HCT116 (cell line): ENCODE results near the gene ZNF503. TPM values are rescaled to one million over a fixed set of nuclear protein-coding genes. Genes with fewer than 3 reads are reported as not detected.

Experiments used
- ATAC-seq: fragments of 200-7000 bp; cut with Tn5 transposase; 2 replicates; pipeline ENCODE4 v1.9.1; 2020; ENCODE audit warnings: mild to moderate bottlenecking, moderate library complexity
- BruUV-seq: library from RNA; stranded (reverse); fragments of 400-500 nt; replicated peaks from 2 replicates; lab custom pipeline; 2021; lab: Mats Ljungman, UMichigan
- CTCF ChIA-PET: fragments of 300-600 bp; sonication (Branson Sonifier 250); formaldehyde crosslinking; loops from one replicate; lab custom pipeline; 2021; ENCODE audit warnings: antibody characterized with exemption; lab: Charles Lee
- POLR2A ChIA-PET: fragments of 300-600, 350-600 bp; sonication (Branson Sonifier 250); formaldehyde crosslinking; loops from one replicate; lab custom pipeline; 2021; ENCODE audit warnings: antibody characterized with exemption; lab: Charles Lee
- RAD21 ChIA-PET, 2 experiments: fragments of 300-600 bp; sonication (Branson Sonifier 250); formaldehyde crosslinking; loops; one replicate each; lab custom pipeline; 2023; ENCODE audit warnings: low total read pairs in 2 of 2; ENCODE audit not compliant: uncharacterized antibody in 2 of 2, unreplicated experiment in 2 of 2, low non-redundant PET in 1 of 2; lab: Charles Lee
- DNase-seq: peaks from one replicate; pipeline ENCODE4 v3.0.0-alpha.2; 2010; ENCODE audit warnings: low read depth, low spot score
- H2AFZ ChIP-seq: fragments of 200-600 bp; shearing (Covaris generic), sonication (generic); 2 replicates; pipeline ENCODE4 v1.6.1; 2017; ENCODE audit warnings: low read depth, mixed run types, mixed read lengths, antibody characterized with exemption, low read length; ENCODE audit not compliant: poor library complexity, severe bottlenecking
- H3K27ac ChIP-seq: 2 replicates; pipeline ENCODE4 v1.5.1; 2012; ENCODE audit warnings: low read depth, low read length
- H3K27me3 ChIP-seq: fragments of 200-600 bp; sonication (generic); 2 replicates; pipeline ENCODE4 v1.6.1; 2016; ENCODE audit warnings: mixed run types, low read length, mixed read lengths; ENCODE audit not compliant: insufficient read depth
- H3K36me3 ChIP-seq, 2 experiments: fragments of 200-500 bp in 1 of 2; fragments of 200-600 bp in 1 of 2; sonication (Bioruptor generic) in 1 of 2; sonication (generic) in 1 of 2; 2 replicates each; pipeline versions ENCODE4 v1.5.1 to v1.6.1; 2014 to 2016; ENCODE audit warnings: low read length in 2 of 2, inconsistent platforms in 1 of 2, mixed read lengths in 1 of 2, mixed run types in 1 of 2; ENCODE audit not compliant: insufficient read depth in 2 of 2, control insufficient read depth in 1 of 2
- H3K4me1 ChIP-seq, 2 experiments: fragments of 200-600 bp in 1 of 2; sonication (generic) in 1 of 2; 2 replicates each; pipeline versions ENCODE4 v1.5.1 to v1.6.1; 2012 to 2017; ENCODE audit warnings: low read length in 2 of 2, inconsistent platforms in 1 of 2, mild to moderate bottlenecking in 1 of 2, mixed read lengths in 1 of 2, mixed run types in 1 of 2, moderate library complexity in 1 of 2; ENCODE audit not compliant: insufficient read depth in 2 of 2, control insufficient read depth in 1 of 2
- H3K4me2 ChIP-seq: fragments of 200-600 bp; sonication (generic); 2 replicates; pipeline ENCODE4 v1.6.1; 2017; ENCODE audit warnings: mixed run types, low read length, mixed read lengths
- H3K4me3 ChIP-seq, 2 experiments: fragments of 200-600 bp in 1 of 2; sonication (generic) in 1 of 2; replicated peaks in 1 of 2; 2 replicates each; pipeline ENCODE4 v1.5.1; 2011 to 2016; ENCODE audit warnings: low read length in 2 of 2, control low read depth in 1 of 2, low read depth in 1 of 2, mild to moderate bottlenecking in 1 of 2, mixed read lengths in 1 of 2, mixed run types in 1 of 2
- H3K79me2 ChIP-seq: fragments of 200-600 bp; sonication (generic); 2 replicates; pipeline ENCODE4 v1.6.1; 2017; ENCODE audit warnings: mild to moderate bottlenecking, mixed run types, low read length, moderate library complexity, mixed read lengths; ENCODE audit not compliant: insufficient read depth
- H3K9ac ChIP-seq: fragments of 200-600 bp; sonication (generic); 2 replicates; pipeline ENCODE4 v1.6.1; 2016; ENCODE audit warnings: low read length, mixed read lengths
- H3K9me2 ChIP-seq: fragments of 200-600 bp; sonication (generic), shearing (Covaris generic); 2 replicates; pipeline ENCODE4 v1.6.1; 2017; ENCODE audit warnings: mixed run types, mild to moderate bottlenecking, moderate library complexity; ENCODE audit not compliant: insufficient read depth
- H3K9me3 ChIP-seq, 2 experiments: fragments of 200-500 bp in 1 of 2; fragments of 200-600 bp in 1 of 2; sonication (Bioruptor generic) in 1 of 2; sonication (generic) in 1 of 2; 2 replicates each; pipeline ENCODE4 v1.6.1; 2014 to 2017; ENCODE audit warnings: low read length in 2 of 2, mixed read lengths in 2 of 2, inconsistent platforms in 1 of 2, low read depth in 1 of 2, mild to moderate bottlenecking in 1 of 2, mixed run types in 1 of 2, moderate library complexity in 1 of 2; ENCODE audit not compliant: control insufficient read depth in 1 of 2, insufficient read depth in 1 of 2
- H4K20me1 ChIP-seq: fragments of 200-600 bp; sonication (generic), shearing (Covaris generic); 2 replicates; pipeline ENCODE4 v1.6.1; 2017; ENCODE audit warnings: mixed run types, mild to moderate bottlenecking, moderate library complexity; ENCODE audit not compliant: insufficient read depth
- CBX3 ChIP-seq: IDR thresholded peaks from 2 replicates; pipeline ENCODE4 v1.6.1; 2012; ENCODE audit warnings: low read depth
- ELF1 ChIP-seq: IDR thresholded peaks from 2 replicates; pipeline ENCODE4 v1.6.1; 2012; ENCODE audit warnings: low read depth, borderline replicate concordance
- EZH2 ChIP-seq: fragments of 200-600 bp; sonication (generic); IDR thresholded peaks from 2 replicates; pipeline ENCODE4 v1.6.1; 2017; ENCODE audit warnings: antibody characterized with exemption, mixed run types
- EZH2phosphoT487 ChIP-seq: fragments of 200-600 bp; IDR thresholded peaks from 2 replicates; pipeline ENCODE4 v1.6.1; 2018; ENCODE audit warnings: antibody characterized with exemption, borderline replicate concordance
- JUND ChIP-seq: IDR thresholded peaks from 2 replicates; pipeline ENCODE4 v1.6.1; 2012
- POLR2A ChIP-seq: IDR thresholded peaks from 2 replicates; pipeline ENCODE4 v1.7.0; 2011; ENCODE audit warnings: borderline replicate concordance; ENCODE audit not compliant: insufficient read depth, insufficient read length; ENCODE audit errors: extremely low read depth
- REST ChIP-seq: IDR thresholded peaks from 2 replicates; pipeline ENCODE4 v1.6.1; 2012; ENCODE audit warnings: low read depth
- SRF ChIP-seq: IDR thresholded peaks from 2 replicates; pipeline ENCODE4 v1.6.1; 2012; ENCODE audit warnings: low read depth
- YY1 ChIP-seq: IDR thresholded peaks from 2 replicates; pipeline ENCODE4 v1.6.1; 2011; ENCODE audit warnings: low read length, low read depth, moderate library complexity, mild to moderate bottlenecking; ENCODE audit not compliant: insufficient replicate concordance; ENCODE audit errors: extremely low read depth
- ZFX ChIP-seq: fragments of 450-650 bp; IDR thresholded peaks from 2 replicates; pipeline ENCODE4 v1.6.1; 2017
- intact Hi-C: fragments of 100-400 bp; cut with micrococcal nuclease; formaldehyde crosslinking; loops from 2 replicates; pipeline ENCODE4 v1.10.0; 2022
- total RNA-seq: library from RNA; stranded (reverse); gene quantifications from one replicate; pipeline ENCODE4 v1.2.1, GENCODE V29; 2021; ENCODE audit not compliant: unreplicated experiment
- TF ChIP-seq, protein P1 (sequence below): IDR thresholded peaks from 2 replicates; pipeline ENCODE4 v1.6.1; 2011; ENCODE audit warnings: mild to moderate bottlenecking, low read length, moderate library complexity; ENCODE audit not compliant: insufficient replicate concordance; ENCODE audit errors: extremely low read depth
- TF ChIP-seq, protein P2 (sequence below): IDR thresholded peaks from 2 replicates; pipeline ENCODE4 v1.6.1; 2012

Gene ZNF503
- total RNA-seq, 1 experiment from 2014 or later, result 30.4 TPM

- H3K36me3 ChIP-seq, result no peaks in the 10 kb centered on the region
- BruUV-seq, result no TSS peak
- no peaks in the 10 kb centered on the region for H3K4me1 ChIP-seq
- no peaks in the 10 kb centered on the region for H4K20me1 ChIP-seq
- no peak for ATAC-seq
- no peak overlapping the region for H3K9ac ChIP-seq
- ChIA-PET RAD21 (no interaction called here), POLR2A (no interaction called here), CTCF (no interaction called here)
- no peaks in the 10 kb centered on the region for H3K27me3 ChIP-seq
- peaks cover 0 to 5% of the 10 kb centered on the region in 2 experiments; a peak in 2 of 4 replicates for H3K9me3 ChIP-seq
- H3K27ac ChIP-seq, result no peak overlapping the region
- intact Hi-C loops, result no loop called here
- H3K4me3 ChIP-seq, result no peak overlapping the region
- H3K79me2 ChIP-seq, result no peaks in the 10 kb centered on the region
- TF ChIP-seq YY1 (no peak), REST (no peak), ZFX (no peak), POLR2A (no peak), ELF1 (no peak), CBX3 (no peak), EZH2 (no peak), JUND (no peak), EZH2phosphoT487 (no peak), SRF (no peak)
- TF ChIP-seq, protein P1, sequence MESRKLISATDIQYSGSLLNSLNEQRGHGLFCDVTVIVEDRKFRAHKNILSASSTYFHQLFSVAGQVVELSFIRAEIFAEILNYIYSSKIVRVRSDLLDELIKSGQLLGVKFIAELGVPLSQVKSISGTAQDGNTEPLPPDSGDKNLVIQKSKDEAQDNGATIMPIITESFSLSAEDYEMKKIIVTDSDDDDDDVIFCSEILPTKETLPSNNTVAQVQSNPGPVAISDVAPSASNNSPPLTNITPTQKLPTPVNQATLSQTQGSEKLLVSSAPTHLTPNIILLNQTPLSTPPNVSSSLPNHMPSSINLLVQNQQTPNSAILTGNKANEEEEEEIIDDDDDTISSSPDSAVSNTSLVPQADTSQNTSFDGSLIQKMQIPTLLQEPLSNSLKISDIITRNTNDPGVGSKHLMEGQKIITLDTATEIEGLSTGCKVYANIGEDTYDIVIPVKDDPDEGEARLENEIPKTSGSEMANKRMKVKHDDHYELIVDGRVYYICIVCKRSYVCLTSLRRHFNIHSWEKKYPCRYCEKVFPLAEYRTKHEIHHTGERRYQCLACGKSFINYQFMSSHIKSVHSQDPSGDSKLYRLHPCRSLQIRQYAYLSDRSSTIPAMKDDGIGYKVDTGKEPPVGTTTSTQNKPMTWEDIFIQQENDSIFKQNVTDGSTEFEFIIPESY, result no peak
- TF ChIP-seq, protein P2, sequence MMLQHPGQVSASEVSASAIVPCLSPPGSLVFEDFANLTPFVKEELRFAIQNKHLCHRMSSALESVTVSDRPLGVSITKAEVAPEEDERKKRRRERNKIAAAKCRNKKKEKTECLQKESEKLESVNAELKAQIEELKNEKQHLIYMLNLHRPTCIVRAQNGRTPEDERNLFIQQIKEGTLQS, result no peak
- TF ChIP-seq, all 23 proteins: peak for 0
- DNase-seq, result no peak
- H3K9me2 ChIP-seq, result no peaks in the 10 kb centered on the region
- H2AFZ ChIP-seq, result no peak overlapping the region
- no peak overlapping the region for H3K4me2 ChIP-seq
Observed at GRCh38 chr10:75450075-75450445, 48.5 kb upstream of the ZNF503 start.
